Parathyroid adenoma (tissue), 2 donors: ENCODE results near the gene COLEC12.

Experiments
- H2AFZ ChIP-seq: fragments of 300-600 bp; sonication (generic); one replicate; pipeline ENCODE4 v1.7.0; 2017; ENCODE audit warnings: antibody characterized with exemption, mild to moderate bottlenecking
- H3K27ac ChIP-seq: fragments of 300-600 bp; sonication (generic); one replicate; pipeline ENCODE4 v1.7.0; 2017
- H3K27me3 ChIP-seq: fragments of 300-600 bp; sonication (generic); one replicate; pipeline ENCODE4 v1.7.0; 2017; ENCODE audit warnings: low read length; ENCODE audit not compliant: control insufficient read depth, insufficient read depth
- H3K36me3 ChIP-seq: fragments of 300-600 bp; sonication (generic); one replicate; pipeline ENCODE4 v1.7.0; 2017; ENCODE audit warnings: low read length; ENCODE audit not compliant: control insufficient read depth, insufficient read depth
- H3K4me1 ChIP-seq: fragments of 300-600 bp; sonication (generic); one replicate; pipeline ENCODE4 v1.7.0; 2017; ENCODE audit warnings: control low read depth
- H3K4me2 ChIP-seq: fragments of 300-600 bp; sonication (generic); one replicate; pipeline ENCODE4 v1.7.0; 2017; ENCODE audit warnings: low read length
- H3K4me3 ChIP-seq: fragments of 300-600 bp; sonication (generic); one replicate; pipeline ENCODE4 v1.7.0; 2017; ENCODE audit warnings: low read depth, low read length
- H3K79me2 ChIP-seq: fragments of 300-600 bp; sonication (generic); one replicate; pipeline ENCODE4 v1.7.0; 2017; ENCODE audit warnings: control low read depth
- H3K9ac ChIP-seq: fragments of 300-600 bp; sonication (generic); one replicate; pipeline ENCODE4 v1.7.0; 2017; ENCODE audit warnings: mild to moderate bottlenecking
- H3K9me3 ChIP-seq: fragments of 300-600 bp; sonication (generic); one replicate; pipeline ENCODE4 v1.7.0; 2017; ENCODE audit warnings: low read length; ENCODE audit not compliant: control insufficient read depth
- CTCF ChIP-seq: fragments of 300-600 bp; sonication (generic); IDR thresholded peaks from one replicate; pipeline ENCODE4 v1.7.0; 2017; ENCODE audit warnings: antibody characterized with exemption, mild to moderate bottlenecking
- donor health status: primary hyperparathyroidism.

The COLEC12 gene

GRCh38 chr18:419541-420175 is 80.8 kb downstream of the COLEC12 start:
- Histone ChIP-seq H3K36me3 (no peaks in the 10 kb centered on the region), H3K79me2 (no peaks in the 10 kb centered on the region), H3K9me3 (no peaks in the 10 kb centered on the region), H3K4me3 (no peak overlapping the region), H3K27ac (no peak overlapping the region), H2AFZ (no peak overlapping the region), H3K9ac (no peak overlapping the region), H3K4me2 (no peak overlapping the region), H3K4me1 (peaks cover 3% of the 10 kb centered on the region), H3K27me3 (no peaks in the 10 kb centered on the region)
- TF ChIP-seq CTCF, result no peak

DNA sequence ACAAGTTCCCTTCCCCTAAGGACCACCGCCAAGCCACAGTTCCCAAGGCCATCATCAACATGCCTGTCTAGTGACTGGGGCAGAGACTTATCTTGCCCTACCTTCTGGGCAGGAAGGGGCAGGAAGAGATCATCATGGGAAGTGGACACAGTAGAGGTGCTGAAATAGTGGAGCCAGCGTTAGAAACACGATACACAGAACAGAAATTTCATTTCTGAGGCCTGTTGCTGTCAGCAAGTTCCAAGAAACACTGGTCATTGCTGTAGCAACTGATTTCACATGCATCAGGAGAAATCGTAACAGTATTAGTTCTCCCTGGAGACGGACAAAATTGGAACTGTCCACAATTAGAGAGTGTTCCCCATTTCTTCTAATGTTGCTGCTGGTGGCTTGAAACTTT is 83.0 kb downstream of the COLEC12 start:
- no peak overlapping the region for H3K4me2 ChIP-seq
- no peaks in the 10 kb centered on the region for H3K79me2 ChIP-seq
- H3K9ac ChIP-seq, result no peak overlapping the region
- no peak overlapping the region for H2AFZ ChIP-seq
- H3K36me3 ChIP-seq, result no peaks in the 10 kb centered on the region
- H3K4me3 ChIP-seq, result no peak overlapping the region
- H3K9me3 ChIP-seq, result no peaks in the 10 kb centered on the region
- TF ChIP-seq CTCF, result no peak
- H3K4me1 ChIP-seq, result peaks cover 3% of the 10 kb centered on the region
- no peak overlapping the region for H3K27ac ChIP-seq
- no peaks in the 10 kb centered on the region for H3K27me3 ChIP-seq

GRCh38 chr18:416930-417329 is 83.6 kb downstream of the COLEC12 start:
- H2AFZ ChIP-seq, result no peak overlapping the region
- no peaks in the 10 kb centered on the region for H3K9me3 ChIP-seq
- H3K4me1 ChIP-seq, result peaks cover 3% of the 10 kb centered on the region
- H3K4me3 ChIP-seq, result no peak overlapping the region
- H3K27ac ChIP-seq, result no peak overlapping the region
- no peaks in the 10 kb centered on the region for H3K36me3 ChIP-seq
- no peak for TF ChIP-seq CTCF
- H3K27me3 ChIP-seq, result no peaks in the 10 kb centered on the region
- H3K4me2 ChIP-seq, result no peak overlapping the region
- H3K9ac ChIP-seq, result no peak overlapping the region
- no peaks in the 10 kb centered on the region for H3K79me2 ChIP-seq

DNA sequence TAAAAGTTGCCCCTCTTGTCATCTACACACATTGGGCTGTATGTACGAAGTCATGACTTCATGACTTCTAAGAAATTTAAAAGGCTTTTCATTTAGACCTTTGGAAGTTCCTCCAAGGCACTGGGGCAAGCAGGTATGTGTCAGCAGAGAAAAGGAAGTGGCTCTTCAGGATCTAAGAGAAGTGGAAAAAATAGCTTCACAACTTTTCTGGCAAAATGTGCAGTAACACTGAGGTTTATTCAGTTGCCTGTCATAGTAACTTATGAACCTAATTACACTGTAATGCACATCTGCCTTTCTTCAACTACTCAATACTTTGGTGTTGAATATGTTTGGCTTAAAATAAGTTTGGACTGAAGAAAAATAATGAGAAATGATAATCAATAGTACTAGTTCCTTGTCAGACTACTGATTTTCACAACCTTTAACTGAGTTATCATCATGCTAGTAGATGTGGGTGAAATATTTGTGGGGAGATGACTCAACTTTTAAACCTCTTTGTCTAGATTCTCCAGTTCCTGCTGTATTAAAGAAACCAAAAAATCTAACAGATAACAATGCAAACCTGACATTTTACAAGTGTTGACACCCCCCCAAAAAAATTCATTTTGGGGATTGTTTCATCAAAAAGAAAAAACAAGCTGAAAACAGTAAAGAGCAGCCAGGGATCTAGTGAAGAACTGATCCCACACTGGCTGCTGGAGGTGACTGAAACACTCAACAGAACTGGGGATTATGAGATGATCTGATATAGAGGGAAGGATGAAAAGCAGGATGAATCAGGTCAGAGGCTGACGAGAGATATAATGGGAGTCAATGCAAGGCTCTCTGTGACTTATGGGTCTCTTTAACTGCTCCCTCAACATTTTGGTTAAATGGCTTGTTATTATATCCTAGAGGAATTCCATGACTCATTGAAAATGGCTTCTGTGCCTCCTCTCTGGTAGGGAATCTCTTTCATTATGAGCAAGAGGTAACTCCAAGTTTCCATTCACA is 84.6 kb downstream of the COLEC12 start:
- peaks cover 1% of the 10 kb centered on the region for H3K4me1 ChIP-seq
- H3K27me3 ChIP-seq, result no peaks in the 10 kb centered on the region
- H2AFZ ChIP-seq, result no peak overlapping the region
- no peak overlapping the region for H3K4me3 ChIP-seq
- H3K27ac ChIP-seq, result no peak overlapping the region
- no peaks in the 10 kb centered on the region for H3K9me3 ChIP-seq
- no peak for TF ChIP-seq CTCF
- H3K9ac ChIP-seq, result no peak overlapping the region
- H3K36me3 ChIP-seq, result no peaks in the 10 kb centered on the region
- no peaks in the 10 kb centered on the region for H3K79me2 ChIP-seq
- H3K4me2 ChIP-seq, result no peak overlapping the region
